A549 treated with AZD2906 at 1 μM for 4 hours (cell line): ENCODE measurements around the gene MAEL. TPM values are rescaled to one million over a fixed set of nuclear protein-coding genes. Genes with fewer than 3 reads are reported as not detected.

Source experiments
- total RNA-seq: library from RNA; stranded (reverse); fragments of 200-300 nt; extraction: Qiagen RNA extraction; gene quantifications from 5 replicates; pipeline ENCODE4 v1.2.3, GENCODE V29; 2022

MAEL gene
- not detected in 5 replicates for total RNA-seq

DNA sequence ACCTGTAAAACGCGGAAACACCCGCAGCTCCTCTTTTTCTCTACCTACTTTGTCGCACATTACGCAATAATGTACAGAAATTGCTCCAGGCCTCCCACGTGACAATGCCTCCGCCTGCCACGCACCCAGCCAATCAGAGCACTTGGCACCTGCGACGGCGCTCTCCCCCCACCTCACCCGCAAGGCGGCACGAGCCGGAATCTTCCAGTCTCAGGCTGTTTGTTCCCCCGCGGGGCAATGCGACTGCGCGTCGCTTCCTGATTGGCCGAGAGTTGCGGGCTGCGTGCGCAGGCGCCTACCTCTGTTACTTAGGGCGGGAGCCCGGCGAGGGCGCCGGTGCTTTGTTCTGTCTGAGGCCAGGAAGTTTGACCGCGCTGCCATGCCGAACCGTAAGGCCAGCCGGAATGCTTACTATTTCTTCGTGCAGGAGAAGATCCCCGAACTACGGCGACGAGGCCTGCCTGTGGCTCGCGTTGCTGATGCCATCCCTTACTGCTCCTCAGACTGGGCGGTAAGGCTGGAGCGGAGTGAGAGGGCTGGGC is at the start of gene MAEL:
MAEL (plus strand) TSS at position 307 of the 542 bp plus-strand sequence; CDS start at position 380, 73 bp downstream.

DNA sequence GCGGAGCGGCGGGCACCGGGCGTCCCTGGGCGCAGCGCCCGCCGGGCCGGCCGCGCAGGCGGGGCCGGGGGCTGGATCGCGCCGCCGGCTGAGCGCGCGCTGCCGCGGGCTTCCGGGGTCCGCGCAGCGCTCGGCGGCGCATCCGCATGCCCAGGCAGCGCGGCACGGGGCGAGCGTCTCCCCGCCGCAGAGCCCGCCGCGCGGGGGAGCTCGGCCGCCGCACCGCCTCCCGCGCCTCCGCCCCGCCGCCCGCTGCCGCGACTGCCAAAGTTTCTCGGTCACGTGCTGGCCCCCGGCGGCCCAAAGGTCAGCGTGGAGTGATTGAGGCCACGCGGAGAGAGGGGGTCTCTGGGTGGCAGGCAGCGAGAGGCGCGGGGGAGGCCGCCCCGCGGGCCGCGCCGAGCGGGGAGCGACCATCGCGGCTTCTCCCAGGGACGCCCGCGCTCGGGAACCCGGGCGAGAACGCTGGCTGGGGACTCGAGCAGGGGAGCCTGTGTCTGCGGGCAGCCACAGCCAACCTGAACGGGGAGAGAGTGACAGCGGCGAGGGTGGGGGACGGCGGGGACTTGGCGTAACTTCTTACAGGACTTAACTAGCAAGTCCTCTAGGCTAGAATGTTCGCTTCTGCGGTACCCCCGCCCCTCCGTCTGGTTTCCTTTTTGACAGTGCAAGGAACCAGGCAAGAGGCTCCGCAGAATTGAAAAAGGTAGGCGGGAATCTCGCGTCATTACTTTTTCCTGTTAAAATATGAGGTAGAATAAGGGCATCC is 13.5 kb upstream of the MAEL start, which contains the start of gene ILDR2:
ILDR2 (minus strand) TSS at position 180 of the 769 bp plus-strand sequence. CDS start 272 bp downstream, outside the sequence.

Other genes with a start within 250 kb of the MAEL start
- gene POGK, start 149.8 kb upstream of the MAEL start, total RNA-seq: 26.3 to 30.4 TPM (median 27.6 TPM) in 5 replicates
- 11.9 to 14.8 TPM (median 12.8 TPM) in 5 replicates for gene TADA1, start 113.0 kb upstream of the MAEL start, total RNA-seq
- 0.01 to 0.10 TPM (median 0.03 TPM) in 4 of 5 replicates, not detected in the other for gene ILDR2, start 13.7 kb upstream of the MAEL start, total RNA-seq
- not detected in 5 replicates for gene GPA33, start 101.1 kb downstream of the MAEL start, total RNA-seq
- not detected in 5 replicates for gene STYXL2, start 104.8 kb downstream of the MAEL start, total RNA-seq
- gene POU2F1, start 231.6 kb downstream of the MAEL start, total RNA-seq: 2.8 to 4.6 TPM (median 3.4 TPM) in 5 replicates